HepG2 (cell line): ENCODE results near the gene PPHLN1. TPM values are rescaled to one million over a fixed set of nuclear protein-coding genes. Genes with fewer than 3 reads are reported as not detected.

Source experiments
- ATAC-seq: fragments of 200-7000 bp; cut with Tn5 transposase; 3 replicates; pipeline ENCODE4 v1.9.1; 2020; ENCODE audit warnings: mild to moderate bottlenecking, moderate library complexity
- BruUV-seq: library from RNA; stranded (reverse); fragments of 400-500 nt; replicated peaks from 2 replicates; lab custom pipeline; 2021; lab: Mats Ljungman, UMichigan
- CTCF ChIA-PET: fragments of 300-600 bp; formaldehyde crosslinking; extraction: SDS; loops from one replicate; lab custom pipeline; 2021; ENCODE audit warnings: low total read pairs, inconsistent platforms, low intra/inter-chr PET ratio; lab: Yijun Ruan, JAX
- POLR2A ChIA-PET: fragments of 350-600 bp; sonication (Branson Sonifier 250); formaldehyde crosslinking; loops from one replicate; lab custom pipeline; 2020; ENCODE audit warnings: antibody characterized with exemption, inconsistent platforms; lab: Yijun Ruan, JAX
- DNase-seq: peaks from one replicate; pipeline ENCODE4 v3.0.0-alpha.2; 2015; ENCODE audit warnings: low spot score
- FAIRE-seq: peaks from 3 replicates; lab custom pipeline; 2011; peaks lifted over from hg19 to GRCh38; lab: Jason Lieb, UNC
- H2AFZ ChIP-seq: one replicate; pipeline ENCODE4 v1.6.1; 2011; ENCODE audit warnings: low read length, inconsistent platforms
- H3K27ac ChIP-seq: fragments of 300-600 bp; 3 replicates; pipeline ENCODE4 v1.8.0; 2011; ENCODE audit warnings: mixed run types, mild to moderate bottlenecking, mixed read lengths, low read length, inconsistent platforms; ENCODE audit not compliant: insufficient read depth; ENCODE audit errors: extremely low read length
- H3K27me3 ChIP-seq, 2 experiments: fragments of 200-600 bp in 1 of 2; 2 replicates in 1 of 2; 3 replicates in 1 of 2; pipeline versions ENCODE4 v1.6.0 to v1.8.0; 2011; ENCODE audit warnings: low read length in 2 of 2, mild to moderate bottlenecking in 2 of 2, moderate library complexity in 2 of 2, inconsistent platforms in 1 of 2; ENCODE audit not compliant: insufficient read depth in 2 of 2, control insufficient read depth in 1 of 2
- H3K36me3 ChIP-seq, 2 experiments: fragments of 200-600 bp in 1 of 2; replicated peaks in 1 of 2; 2 replicates in 1 of 2; 3 replicates in 1 of 2; pipeline versions ENCODE4 v1.5.1 to v1.8.0; 2011; ENCODE audit warnings: low read length in 2 of 2, inconsistent platforms in 1 of 2; ENCODE audit not compliant: insufficient read depth in 2 of 2, control insufficient read depth in 1 of 2
- H3K4me1 ChIP-seq: 2 replicates; pipeline ENCODE4 v1.5.1; 2012; ENCODE audit warnings: low read length, inconsistent platforms; ENCODE audit not compliant: insufficient read depth
- H3K4me2 ChIP-seq: 2 replicates; pipeline ENCODE4 v1.6.0; 2011; ENCODE audit warnings: low read depth, low read length, inconsistent platforms
- H3K4me3 ChIP-seq, 3 experiments: fragments of 200-600 bp in 1 of 3; sonication (generic), shearing (Covaris generic) in 1 of 3; replicated peaks in 1 of 3; 2 replicates each; pipeline ENCODE4 v1.5.1; 2011 to 2016; ENCODE audit warnings: low read length in 3 of 3, inconsistent platforms in 2 of 3, low read depth in 2 of 3, mild to moderate bottlenecking in 2 of 3, control low read depth in 1 of 3, mixed read lengths in 1 of 3; ENCODE audit not compliant: insufficient read depth in 1 of 3
- H3K79me2 ChIP-seq: one replicate; pipeline ENCODE4 v1.6.1; 2011; ENCODE audit warnings: low read length, inconsistent platforms; ENCODE audit not compliant: insufficient read depth
- H3K9ac ChIP-seq: 2 replicates; pipeline ENCODE4 v1.6.0; 2011; ENCODE audit warnings: mild to moderate bottlenecking, low read depth, low read length, inconsistent platforms; ENCODE audit not compliant: insufficient read depth
- H3K9me3 ChIP-seq: 2 replicates; pipeline ENCODE4 v1.5.1; 2012; ENCODE audit warnings: mild to moderate bottlenecking, low read length
- H4K20me1 ChIP-seq: 2 replicates; pipeline ENCODE4 v1.6.0; 2011; ENCODE audit warnings: inconsistent platforms, mild to moderate bottlenecking, low read length, moderate library complexity; ENCODE audit not compliant: insufficient read depth
- BCL6 ChIP-seq: IDR thresholded peaks from 2 replicates; pipeline ENCODE4 v1.6.1; 2016; ENCODE audit warnings: missing genetic modification reagents, missing compliant biosample characterization
- ERF ChIP-seq: IDR thresholded peaks from 2 replicates; pipeline ENCODE4 v1.6.1; 2018; ENCODE audit warnings: missing biosample characterization, missing genetic modification reagents
- FIP1L1 ChIP-seq: fragments of 200-400 bp; formaldehyde crosslinking; IDR thresholded peaks from 2 replicates; pipeline ENCODE4 v1.6.1; 2018; ENCODE audit warnings: low read depth, mild to moderate bottlenecking, low read length, moderate library complexity, borderline replicate concordance; ENCODE audit not compliant: insufficient read depth
- KDM4B ChIP-seq: sonication (generic); formaldehyde crosslinking; IDR thresholded peaks from 2 replicates; pipeline ENCODE4 v1.4.0; 2020; ENCODE audit warnings: missing genetic modification reagents
- RARG ChIP-seq: sonication (generic); formaldehyde crosslinking; IDR thresholded peaks from 2 replicates; pipeline ENCODE4 v1.4.0; 2020; ENCODE audit warnings: low read depth, mild to moderate bottlenecking, missing genetic modification reagents
- REXO4 ChIP-seq: sonication (generic); formaldehyde crosslinking; IDR thresholded peaks from 2 replicates; pipeline ENCODE4 v1.8.0; 2022; ENCODE audit warnings: missing genetic modification reagents, mild to moderate bottlenecking, borderline replicate concordance
- SALL2 ChIP-seq: sonication (generic); formaldehyde crosslinking; IDR thresholded peaks from 2 replicates; pipeline ENCODE4 v1.8.1; 2023; ENCODE audit warnings: mild to moderate bottlenecking, missing genetic modification reagents, inconsistent platforms
- SMAD3 ChIP-seq: sonication (generic); formaldehyde crosslinking; IDR thresholded peaks from 2 replicates; pipeline ENCODE4 v1.4.0; 2020; ENCODE audit warnings: missing genetic modification reagents
- SNAPC2 ChIP-seq: sonication (generic); formaldehyde crosslinking; IDR thresholded peaks from 2 replicates; pipeline ENCODE4 v1.8.1; 2022; ENCODE audit warnings: mild to moderate bottlenecking, missing genetic modification reagents
- ZFP36L2 ChIP-seq: sonication (generic); formaldehyde crosslinking; IDR thresholded peaks from 2 replicates; pipeline ENCODE4 v1.4.0; 2020; ENCODE audit warnings: missing genetic modification reagents
- ZNF761 ChIP-seq: sonication (generic); formaldehyde crosslinking; conservative IDR thresholded peaks from 2 replicates; pipeline ENCODE4 v1.4.0; 2020; ENCODE audit warnings: mild to moderate bottlenecking, missing genetic modification reagents
- WGBS: methylation state at CpG from one replicate; pipeline ENCODE4 v1.1.6; 2017; ENCODE audit warnings: low lambda C conversion rate; 5-methylcytosine and 5-hydroxymethylcytosine counted together
- in situ Hi-C: cut with HindIII; loops from 2 replicates; pipeline ENCODE4 v1.10.0; 2017; ENCODE audit warnings: low pct_unique_long_range_greater_than_20kb; ENCODE audit not compliant: extremely low pct_ligation_motif_present
- intact Hi-C: fragments of 100-400 bp; cut with micrococcal nuclease; formaldehyde crosslinking; loops from one replicate; pipeline ENCODE4 v1.10.0; 2022; ENCODE audit not compliant: unreplicated experiment
- polyA plus RNA-seq, 8 experiments: library from polyadenylated mRNA; depleted of rRNA in 3 of 8; stranded (reverse) in 7 of 8; unstranded in 1 of 8; fragments of >200 nt; fragmentation: Illumina TruSeq in 4 of 8; extraction: Trizol in 4 of 8; gene quantifications; 2 replicates each; pipeline versions ENCODE4 v1.2.1 to v1.2.3, GENCODE V29; 2011 to 2016; ENCODE audit warnings: low read depth in 4 of 8, missing spikeins in 1 of 8, mixed read lengths in 1 of 8; ENCODE audit not compliant: insufficient read depth in 1 of 8
- total RNA-seq, 5 experiments: library from RNA; depleted of rRNA; stranded (reverse); fragments of >200 nt; fragmentation: Illumina TruSeq; extraction: Trizol; gene quantifications; 2 replicates each; pipeline ENCODE4 v1.2.3, GENCODE V29; 2016; ENCODE audit warnings: low read depth in 1 of 5
- TF ChIP-seq, protein P1 (sequence below): sonication (generic); formaldehyde crosslinking; IDR thresholded peaks from 2 replicates; pipeline ENCODE4 v1.4.0; 2020; ENCODE audit warnings: low read depth, missing genetic modification reagents
- TF ChIP-seq, protein P2 (sequence below): IDR thresholded peaks from 2 replicates; pipeline ENCODE4 v1.6.1; 2018; ENCODE audit warnings: missing genetic modification reagents, mild to moderate bottlenecking, missing compliant biosample characterization
- TF ChIP-seq, protein P3 (sequence below): sonication (generic); formaldehyde crosslinking; IDR thresholded peaks from 2 replicates; pipeline ENCODE4 v1.5.0; 2020; ENCODE audit warnings: missing genetic modification reagents

Gene PPHLN1
- total and polyA plus RNA-seq, 2 of the 13 experiments (the other 11 are each of a cell fraction or from before 2014, with no cell fraction given), result 43.4 to 66.0 TPM

DNA sequence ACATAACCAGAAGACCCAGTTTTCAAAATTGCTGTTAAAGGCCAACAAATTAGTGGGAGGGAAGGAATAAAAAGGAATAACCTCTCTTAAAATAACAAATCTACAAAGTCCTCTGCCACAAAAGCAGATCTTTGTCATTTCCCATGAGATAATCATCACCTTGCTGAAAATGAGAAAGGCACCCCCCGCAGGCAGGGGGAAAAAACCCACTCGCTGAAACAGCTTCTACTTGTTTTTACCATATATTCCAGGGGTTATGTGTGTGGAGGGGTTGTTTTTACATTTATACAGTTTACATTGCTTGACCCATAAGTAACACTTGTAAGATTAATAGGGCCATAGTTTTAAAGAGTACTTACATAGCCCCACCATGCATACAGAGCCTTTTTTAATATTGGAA, 132.6 kb downstream of the PPHLN1 start:
- Histone ChIP-seq H3K4me2 (no peak overlapping the region), H2AFZ (no peak overlapping the region), H3K27ac (no peak overlapping the region), H3K4me1 (peaks cover 7% of the 10 kb centered on the region; the same call in 1 of the 2 replicates), H3K27me3 (no peaks in the 10 kb centered on the region), H3K36me3 (no peaks in the 10 kb centered on the region), H3K79me2 (no peaks in the 10 kb centered on the region), H3K9ac (no peak overlapping the region), H4K20me1 (no peaks in the 10 kb centered on the region), H3K9me3 (no peaks in the 10 kb centered on the region), H3K4me3 (no peak overlapping the region)
- FAIRE-seq, result no peak
- no peak for ATAC-seq
- intact Hi-C loops, result no loop called here
- ChIA-PET POLR2A (no interaction called here), CTCF (no interaction called here)
- TF ChIP-seq ZFP36L2 (CRISPR knock-in tag) (no peak), BCL6 (CRISPR knock-in tag) (no peak), RARG (CRISPR knock-in tag) (no peak), SMAD3 (CRISPR knock-in tag) (no peak), ZNF761 (no peak), SNAPC2 (no peak), SALL2 (CRISPR knock-in tag) (no peak), KDM4B (CRISPR knock-in tag) (no peak), REXO4 (no peak), FIP1L1 (no peak), ERF (no peak)
- TF ChIP-seq, protein P1, sequence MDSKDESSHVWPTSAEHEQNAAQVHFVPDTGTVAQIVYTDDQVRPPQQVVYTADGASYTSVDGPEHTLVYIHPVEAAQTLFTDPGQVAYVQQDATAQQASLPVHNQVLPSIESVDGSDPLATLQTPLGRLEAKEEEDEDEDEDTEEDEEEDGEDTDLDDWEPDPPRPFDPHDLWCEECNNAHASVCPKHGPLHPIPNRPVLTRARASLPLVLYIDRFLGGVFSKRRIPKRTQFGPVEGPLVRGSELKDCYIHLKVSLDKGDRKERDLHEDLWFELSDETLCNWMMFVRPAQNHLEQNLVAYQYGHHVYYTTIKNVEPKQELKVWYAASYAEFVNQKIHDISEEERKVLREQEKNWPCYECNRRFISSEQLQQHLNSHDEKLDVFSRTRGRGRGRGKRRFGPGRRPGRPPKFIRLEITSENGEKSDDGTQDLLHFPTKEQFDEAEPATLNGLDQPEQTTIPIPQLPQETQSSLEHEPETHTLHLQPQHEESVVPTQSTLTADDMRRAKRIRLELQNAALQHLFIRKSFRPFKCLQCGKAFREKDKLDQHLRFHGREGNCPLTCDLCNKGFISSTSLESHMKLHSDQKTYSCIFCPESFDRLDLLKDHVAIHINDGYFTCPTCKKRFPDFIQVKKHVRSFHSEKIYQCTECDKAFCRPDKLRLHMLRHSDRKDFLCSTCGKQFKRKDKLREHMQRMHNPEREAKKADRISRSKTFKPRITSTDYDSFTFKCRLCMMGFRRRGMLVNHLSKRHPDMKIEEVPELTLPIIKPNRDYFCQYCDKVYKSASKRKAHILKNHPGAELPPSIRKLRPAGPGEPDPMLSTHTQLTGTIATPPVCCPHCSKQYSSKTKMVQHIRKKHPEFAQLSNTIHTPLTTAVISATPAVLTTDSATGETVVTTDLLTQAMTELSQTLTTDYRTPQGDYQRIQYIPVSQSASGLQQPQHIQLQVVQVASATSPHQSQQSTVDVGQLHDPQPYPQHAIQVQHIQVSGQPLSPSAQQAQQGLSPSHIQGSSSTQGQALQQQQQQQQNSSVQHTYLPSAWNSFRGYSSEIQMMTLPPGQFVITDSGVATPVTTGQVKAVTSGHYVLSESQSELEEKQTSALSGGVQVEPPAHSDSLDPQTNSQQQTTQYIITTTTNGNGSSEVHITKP (CRISPR knock-in tag), result no peak
- TF ChIP-seq, protein P2, sequence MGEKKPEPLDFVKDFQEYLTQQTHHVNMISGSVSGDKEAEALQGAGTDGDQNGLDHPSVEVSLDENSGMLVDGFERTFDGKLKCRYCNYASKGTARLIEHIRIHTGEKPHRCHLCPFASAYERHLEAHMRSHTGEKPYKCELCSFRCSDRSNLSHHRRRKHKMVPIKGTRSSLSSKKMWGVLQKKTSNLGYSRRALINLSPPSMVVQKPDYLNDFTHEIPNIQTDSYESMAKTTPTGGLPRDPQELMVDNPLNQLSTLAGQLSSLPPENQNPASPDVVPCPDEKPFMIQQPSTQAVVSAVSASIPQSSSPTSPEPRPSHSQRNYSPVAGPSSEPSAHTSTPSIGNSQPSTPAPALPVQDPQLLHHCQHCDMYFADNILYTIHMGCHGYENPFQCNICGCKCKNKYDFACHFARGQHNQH, result no peak
- TF ChIP-seq, protein P3, sequence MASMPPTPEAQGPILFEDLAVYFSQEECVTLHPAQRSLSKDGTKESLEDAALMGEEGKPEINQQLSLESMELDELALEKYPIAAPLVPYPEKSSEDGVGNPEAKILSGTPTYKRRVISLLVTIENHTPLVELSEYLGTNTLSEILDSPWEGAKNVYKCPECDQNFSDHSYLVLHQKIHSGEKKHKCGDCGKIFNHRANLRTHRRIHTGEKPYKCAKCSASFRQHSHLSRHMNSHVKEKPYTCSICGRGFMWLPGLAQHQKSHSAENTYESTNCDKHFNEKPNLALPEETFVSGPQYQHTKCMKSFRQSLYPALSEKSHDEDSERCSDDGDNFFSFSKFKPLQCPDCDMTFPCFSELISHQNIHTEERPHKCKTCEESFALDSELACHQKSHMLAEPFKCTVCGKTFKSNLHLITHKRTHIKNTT (CRISPR knock-in tag), result no peak
- 37% methylated on average over 2 of the region's 2 CpGs for WGBS
- DNase-seq, result no peak
- in situ Hi-C loops, result no loop called here
- no TSS peak for BruUV-seq
